ENCODE results near the gene FAM32A. TPM values are rescaled to one million over a fixed set of nuclear protein-coding genes. Genes with fewer than 3 reads are reported as not detected.

Gene FAM32A
- total RNA-seq, 1 experiment from 2014 or later = 179 TPM

Small RNAs within 50 kb of the gene (small RNA-seq; reads per million reads assigned to genes)
- gene RF00017 = not detected

Other genes with a start within 250 kb of the FAM32A start
- not detected in 2 replicates for gene OR10H4, start 236.4 kb upstream of the FAM32A start, total RNA-seq (2014; rRNA removed; shearing (Covaris generic))
- gene TPM4, start 108.9 kb upstream of the FAM32A start, total RNA-seq (2014; rRNA removed; shearing (Covaris generic)) = 473 and 509 TPM in 2 replicates
- gene RAB8A, start 73.5 kb upstream of the FAM32A start, total RNA-seq (2014; rRNA removed; shearing (Covaris generic)) = 59.0 and 79.1 TPM in 2 replicates
- not detected in 2 replicates for gene HSH2D, start 41.7 kb upstream of the FAM32A start, total RNA-seq (2014; rRNA removed; shearing (Covaris generic))
- not detected in 2 replicates for gene CIB3, start 11.9 kb upstream of the FAM32A start, total RNA-seq (2014; rRNA removed; shearing (Covaris generic))
- 137 and 138 TPM in 2 replicates for gene AP1M1, start 12.5 kb downstream of the FAM32A start, total RNA-seq (2014; rRNA removed; shearing (Covaris generic))
- gene KLF2, start 139.4 kb downstream of the FAM32A start, total RNA-seq (2014; rRNA removed; shearing (Covaris generic)) = 15.6 and 37.9 TPM in 2 replicates

All from HT1080 (cell line).